WTC11 (cell line): ENCODE results near the gene PTGER2. TPM values are rescaled to one million over a fixed set of nuclear protein-coding genes. Genes with fewer than 3 reads are reported as not detected.

Source experiments
- ATAC-seq: fragments of 200-7000 bp; cut with Tn5 transposase; 2 replicates; pipeline ENCODE4 v1.10.0; 2021; ENCODE audit warnings: mild to moderate bottlenecking, moderate library complexity
- CTCF ChIA-PET: fragments of 300-600 bp; sonication (Branson Sonifier 250); formaldehyde crosslinking; loops from one replicate; lab custom pipeline; 2021; ENCODE audit warnings: antibody characterized with exemption; lab: Charles Lee
- POLR2A ChIA-PET: fragments of 350-600 bp; sonication (Branson Sonifier 250); formaldehyde crosslinking; loops from one replicate; lab custom pipeline; 2021; ENCODE audit warnings: antibody characterized with exemption; lab: Charles Lee
- DNase-seq: peaks from one replicate; pipeline ENCODE4 v3.0.0; 2021; ENCODE audit warnings: low spot score
- H3K27ac Mint-ChIP-seq: 2 replicates; pipeline ENCODE4 v1.8.0; 2021; ENCODE audit warnings: mixed read lengths
- H3K27me3 Mint-ChIP-seq: 2 replicates; pipeline ENCODE4 v1.8.0; 2021; ENCODE audit warnings: low read depth, mild to moderate bottlenecking, moderate library complexity, mixed read lengths
- H3K36me3 Mint-ChIP-seq: 2 replicates; pipeline ENCODE4 v1.8.0; 2021; ENCODE audit warnings: mixed read lengths
- H3K4me1 Mint-ChIP-seq: 2 replicates; pipeline ENCODE4 v1.8.0; 2022; ENCODE audit warnings: mixed read lengths
- H3K4me3 Mint-ChIP-seq: 2 replicates; pipeline ENCODE4 v1.8.0; 2021; ENCODE audit warnings: mild to moderate bottlenecking, moderate library complexity, mixed read lengths
- H3K9me3 Mint-ChIP-seq: 2 replicates; pipeline ENCODE4 v1.8.0; 2021; ENCODE audit warnings: mixed read lengths
- CREB1 ChIP-seq: sonication (generic); formaldehyde crosslinking; IDR thresholded peaks from 2 replicates; pipeline ENCODE4 v1.8.0; 2023; ENCODE audit warnings: mild to moderate bottlenecking, missing genetic modification reagents
- EMX1 ChIP-seq: fragments of 250-450 bp; sonication (Bioruptor Pico); IDR thresholded peaks from 2 replicates; pipeline ENCODE4 v1.8.0; 2021; ENCODE audit warnings: mild to moderate bottlenecking
- KAT7 ChIP-seq: sonication (generic); formaldehyde crosslinking; IDR thresholded peaks from 2 replicates; pipeline ENCODE4 v1.8.1; 2023; ENCODE audit warnings: missing genetic modification reagents, mild to moderate bottlenecking, borderline replicate concordance
- MXD4 ChIP-seq: fragments of 250-450 bp; sonication (Bioruptor Pico); IDR thresholded peaks from 2 replicates; pipeline ENCODE4 v1.8.0; 2021; ENCODE audit warnings: mild to moderate bottlenecking, moderate library complexity, borderline replicate concordance
- NFATC4 ChIP-seq: fragments of 250-450 bp; sonication (Bioruptor Pico); IDR thresholded peaks from 2 replicates; pipeline ENCODE4 v1.9.0; 2021; ENCODE audit warnings: mild to moderate bottlenecking
- PRRX2 ChIP-seq: fragments of 250-450 bp; sonication (Bioruptor Pico); IDR thresholded peaks from 2 replicates; pipeline ENCODE4 v1.8.0; 2021; ENCODE audit warnings: mild to moderate bottlenecking
- ZBTB21 ChIP-seq: sonication (generic); formaldehyde crosslinking; IDR thresholded peaks from 2 replicates; pipeline ENCODE4 v1.8.1; 2023; ENCODE audit warnings: mild to moderate bottlenecking, missing genetic modification reagents, borderline replicate concordance
- ZNF121 ChIP-seq: sonication (generic); formaldehyde crosslinking; IDR thresholded peaks from 2 replicates; pipeline ENCODE4 v1.8.0; 2023; ENCODE audit warnings: missing genetic modification reagents
- ZNF423 ChIP-seq: fragments of 250-450 bp; sonication (Bioruptor Pico); IDR thresholded peaks from 2 replicates; pipeline ENCODE4 v2.1.2; 2022; ENCODE audit warnings: mild to moderate bottlenecking, moderate library complexity
- total RNA-seq: library from RNA; stranded (reverse); gene quantifications from 3 replicates; pipeline ENCODE4 v1.2.3, GENCODE V29; 2021
- TF ChIP-seq, protein P1 (sequence below): sonication (generic); formaldehyde crosslinking; IDR thresholded peaks from 2 replicates; pipeline ENCODE4 v1.8.0; 2022; ENCODE audit warnings: mild to moderate bottlenecking, missing genetic modification reagents
- TF ChIP-seq, protein P2 (sequence below): sonication (generic); formaldehyde crosslinking; IDR thresholded peaks from 2 replicates; pipeline ENCODE4 v1.8.0; 2023; ENCODE audit warnings: missing genetic modification reagents, mild to moderate bottlenecking, borderline replicate concordance
- TF ChIP-seq, protein P3 (sequence below): sonication (generic); formaldehyde crosslinking; IDR thresholded peaks from 2 replicates; pipeline ENCODE4 v1.8.0; 2022; ENCODE audit warnings: mild to moderate bottlenecking, missing genetic modification reagents
- TF ChIP-seq, protein P4 (sequence below): sonication (generic); formaldehyde crosslinking; IDR thresholded peaks from 2 replicates; pipeline ENCODE4 v1.8.0; 2022; ENCODE audit warnings: missing genetic modification reagents
- TF ChIP-seq, protein P5 (sequence below): fragments of 250-450 bp; sonication (Bioruptor Pico); IDR thresholded peaks from 2 replicates; pipeline ENCODE4 v1.8.0; 2021; ENCODE audit warnings: mild to moderate bottlenecking
- TF ChIP-seq, protein P6 (sequence below): fragments of 250-450 bp; sonication (Bioruptor Pico); IDR thresholded peaks from 2 replicates; pipeline ENCODE4 v1.9.0; 2021; ENCODE audit warnings: mild to moderate bottlenecking
- TF ChIP-seq, protein P7 (sequence below): sonication (generic); formaldehyde crosslinking; IDR thresholded peaks from 2 replicates; pipeline ENCODE4 v1.8.1; 2022; ENCODE audit warnings: low read depth, missing genetic modification reagents, borderline replicate concordance
- TF ChIP-seq, protein P8 (sequence below): sonication (generic); formaldehyde crosslinking; IDR thresholded peaks from 2 replicates; pipeline ENCODE4 v1.8.1; 2023; ENCODE audit warnings: mild to moderate bottlenecking, missing genetic modification reagents, moderate library complexity

PTGER2 gene
- total RNA-seq, 1 experiment from 2014 or later = 0.92 TPM

DNA sequence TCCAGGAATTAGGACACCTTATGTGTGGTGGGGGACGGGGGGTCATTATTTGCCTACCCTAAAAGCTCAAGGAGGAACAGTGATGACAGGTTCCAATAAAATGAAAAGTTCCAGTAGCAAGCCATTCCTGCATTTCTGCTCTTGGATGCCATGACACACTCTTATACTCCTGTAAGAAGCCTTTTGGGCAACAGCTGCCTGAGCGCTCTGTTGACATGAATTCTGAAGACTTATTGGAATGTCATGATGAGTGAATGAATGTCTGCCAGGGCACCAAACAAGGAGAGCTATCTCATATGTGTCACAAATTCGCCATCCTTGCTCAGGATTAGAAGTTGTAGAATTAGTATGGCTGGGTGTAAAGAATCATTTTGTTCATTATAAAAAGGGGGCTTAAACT, 36.3 kb downstream of the PTGER2 start (continued):
- TF ChIP-seq, protein P1, sequence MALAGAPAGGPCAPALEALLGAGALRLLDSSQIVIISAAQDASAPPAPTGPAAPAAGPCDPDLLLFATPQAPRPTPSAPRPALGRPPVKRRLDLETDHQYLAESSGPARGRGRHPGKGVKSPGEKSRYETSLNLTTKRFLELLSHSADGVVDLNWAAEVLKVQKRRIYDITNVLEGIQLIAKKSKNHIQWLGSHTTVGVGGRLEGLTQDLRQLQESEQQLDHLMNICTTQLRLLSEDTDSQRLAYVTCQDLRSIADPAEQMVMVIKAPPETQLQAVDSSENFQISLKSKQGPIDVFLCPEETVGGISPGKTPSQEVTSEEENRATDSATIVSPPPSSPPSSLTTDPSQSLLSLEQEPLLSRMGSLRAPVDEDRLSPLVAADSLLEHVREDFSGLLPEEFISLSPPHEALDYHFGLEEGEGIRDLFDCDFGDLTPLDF = no peak

DNA sequence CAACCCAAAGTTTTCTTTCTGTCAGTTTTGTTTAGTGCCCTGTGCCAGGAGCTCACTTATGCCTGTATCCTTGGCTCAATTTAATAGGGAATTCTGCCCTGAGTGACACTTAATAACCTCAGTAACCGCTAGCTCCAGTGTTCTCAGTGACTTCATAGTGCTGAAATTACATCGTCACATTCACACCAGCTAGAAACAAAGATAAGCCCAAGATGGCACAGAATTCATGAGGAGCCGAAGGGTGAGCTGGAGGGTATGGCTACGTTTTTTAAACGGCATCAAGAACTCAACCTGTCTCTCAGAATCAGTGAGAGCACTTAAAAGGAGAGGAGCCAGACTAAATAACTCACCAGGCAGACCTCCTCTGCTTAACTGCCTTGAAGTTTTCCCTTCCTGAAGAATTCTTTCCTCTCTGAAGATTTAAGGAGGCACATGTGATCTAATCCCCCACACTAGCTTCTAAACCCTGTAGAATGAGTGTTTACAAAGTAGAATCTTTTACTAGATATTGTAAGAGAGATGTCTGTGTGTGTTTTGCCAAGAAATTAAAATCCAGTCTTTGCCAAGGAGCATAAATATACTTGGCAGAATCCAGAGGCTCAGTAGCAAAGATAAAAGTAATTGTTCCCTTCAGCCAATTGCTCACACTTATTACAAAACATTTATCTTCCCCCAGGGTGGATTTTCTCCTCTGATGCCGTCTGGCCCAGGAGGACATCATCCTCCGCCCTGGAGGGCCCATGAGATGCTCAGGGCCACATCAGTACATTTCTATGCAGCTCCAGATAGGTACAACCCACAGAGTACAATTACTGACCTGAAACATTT, 37.3 kb downstream of the PTGER2 start:
- no peak overlapping the region for H3K4me3 Mint-ChIP-seq
- H3K27ac Mint-ChIP-seq = no peak overlapping the region
- no peaks in the 10 kb centered on the region for H3K27me3 Mint-ChIP-seq
- DNase-seq = no peak
- CTCF ChIA-PET = interaction anchor here (0.6 kb wide), 1 partner anchor 74 kb away, joined by 3 read pairs; no protein-coding TSS in a partner anchor
- H3K4me1 Mint-ChIP-seq = 0 out of 2 replicates have a peak, but pooled peaks cover 3% of the 10 kb centered on the region
- no peaks in the 10 kb centered on the region for H3K36me3 Mint-ChIP-seq
- H3K9me3 Mint-ChIP-seq = 0 out of 2 replicates have a peak, but pooled peaks cover 5% of the 10 kb centered on the region
- POLR2A ChIA-PET = no interaction called here
- no peak for ATAC-seq
- no peak for TF ChIP-seq CREB1
- TF ChIP-seq, protein P2, sequence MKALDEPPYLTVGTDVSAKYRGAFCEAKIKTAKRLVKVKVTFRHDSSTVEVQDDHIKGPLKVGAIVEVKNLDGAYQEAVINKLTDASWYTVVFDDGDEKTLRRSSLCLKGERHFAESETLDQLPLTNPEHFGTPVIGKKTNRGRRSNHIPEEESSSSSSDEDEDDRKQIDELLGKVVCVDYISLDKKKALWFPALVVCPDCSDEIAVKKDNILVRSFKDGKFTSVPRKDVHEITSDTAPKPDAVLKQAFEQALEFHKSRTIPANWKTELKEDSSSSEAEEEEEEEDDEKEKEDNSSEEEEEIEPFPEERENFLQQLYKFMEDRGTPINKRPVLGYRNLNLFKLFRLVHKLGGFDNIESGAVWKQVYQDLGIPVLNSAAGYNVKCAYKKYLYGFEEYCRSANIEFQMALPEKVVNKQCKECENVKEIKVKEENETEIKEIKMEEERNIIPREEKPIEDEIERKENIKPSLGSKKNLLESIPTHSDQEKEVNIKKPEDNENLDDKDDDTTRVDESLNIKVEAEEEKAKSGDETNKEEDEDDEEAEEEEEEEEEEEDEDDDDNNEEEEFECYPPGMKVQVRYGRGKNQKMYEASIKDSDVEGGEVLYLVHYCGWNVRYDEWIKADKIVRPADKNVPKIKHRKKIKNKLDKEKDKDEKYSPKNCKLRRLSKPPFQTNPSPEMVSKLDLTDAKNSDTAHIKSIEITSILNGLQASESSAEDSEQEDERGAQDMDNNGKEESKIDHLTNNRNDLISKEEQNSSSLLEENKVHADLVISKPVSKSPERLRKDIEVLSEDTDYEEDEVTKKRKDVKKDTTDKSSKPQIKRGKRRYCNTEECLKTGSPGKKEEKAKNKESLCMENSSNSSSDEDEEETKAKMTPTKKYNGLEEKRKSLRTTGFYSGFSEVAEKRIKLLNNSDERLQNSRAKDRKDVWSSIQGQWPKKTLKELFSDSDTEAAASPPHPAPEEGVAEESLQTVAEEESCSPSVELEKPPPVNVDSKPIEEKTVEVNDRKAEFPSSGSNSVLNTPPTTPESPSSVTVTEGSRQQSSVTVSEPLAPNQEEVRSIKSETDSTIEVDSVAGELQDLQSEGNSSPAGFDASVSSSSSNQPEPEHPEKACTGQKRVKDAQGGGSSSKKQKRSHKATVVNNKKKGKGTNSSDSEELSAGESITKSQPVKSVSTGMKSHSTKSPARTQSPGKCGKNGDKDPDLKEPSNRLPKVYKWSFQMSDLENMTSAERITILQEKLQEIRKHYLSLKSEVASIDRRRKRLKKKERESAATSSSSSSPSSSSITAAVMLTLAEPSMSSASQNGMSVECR = no peak
- TF ChIP-seq ZNF423 (CRISPR knock-in tag) = no peak
- no peak for TF ChIP-seq KAT7 (CRISPR knock-in tag)
- TF ChIP-seq, protein P3, sequence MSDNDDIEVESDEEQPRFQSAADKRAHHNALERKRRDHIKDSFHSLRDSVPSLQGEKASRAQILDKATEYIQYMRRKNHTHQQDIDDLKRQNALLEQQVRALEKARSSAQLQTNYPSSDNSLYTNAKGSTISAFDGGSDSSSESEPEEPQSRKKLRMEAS (CRISPR knock-in tag) = no peak
- no peak for TF ChIP-seq EMX1
- no peak for TF ChIP-seq PRRX2 (CRISPR knock-in tag)
- TF ChIP-seq, protein P4, sequence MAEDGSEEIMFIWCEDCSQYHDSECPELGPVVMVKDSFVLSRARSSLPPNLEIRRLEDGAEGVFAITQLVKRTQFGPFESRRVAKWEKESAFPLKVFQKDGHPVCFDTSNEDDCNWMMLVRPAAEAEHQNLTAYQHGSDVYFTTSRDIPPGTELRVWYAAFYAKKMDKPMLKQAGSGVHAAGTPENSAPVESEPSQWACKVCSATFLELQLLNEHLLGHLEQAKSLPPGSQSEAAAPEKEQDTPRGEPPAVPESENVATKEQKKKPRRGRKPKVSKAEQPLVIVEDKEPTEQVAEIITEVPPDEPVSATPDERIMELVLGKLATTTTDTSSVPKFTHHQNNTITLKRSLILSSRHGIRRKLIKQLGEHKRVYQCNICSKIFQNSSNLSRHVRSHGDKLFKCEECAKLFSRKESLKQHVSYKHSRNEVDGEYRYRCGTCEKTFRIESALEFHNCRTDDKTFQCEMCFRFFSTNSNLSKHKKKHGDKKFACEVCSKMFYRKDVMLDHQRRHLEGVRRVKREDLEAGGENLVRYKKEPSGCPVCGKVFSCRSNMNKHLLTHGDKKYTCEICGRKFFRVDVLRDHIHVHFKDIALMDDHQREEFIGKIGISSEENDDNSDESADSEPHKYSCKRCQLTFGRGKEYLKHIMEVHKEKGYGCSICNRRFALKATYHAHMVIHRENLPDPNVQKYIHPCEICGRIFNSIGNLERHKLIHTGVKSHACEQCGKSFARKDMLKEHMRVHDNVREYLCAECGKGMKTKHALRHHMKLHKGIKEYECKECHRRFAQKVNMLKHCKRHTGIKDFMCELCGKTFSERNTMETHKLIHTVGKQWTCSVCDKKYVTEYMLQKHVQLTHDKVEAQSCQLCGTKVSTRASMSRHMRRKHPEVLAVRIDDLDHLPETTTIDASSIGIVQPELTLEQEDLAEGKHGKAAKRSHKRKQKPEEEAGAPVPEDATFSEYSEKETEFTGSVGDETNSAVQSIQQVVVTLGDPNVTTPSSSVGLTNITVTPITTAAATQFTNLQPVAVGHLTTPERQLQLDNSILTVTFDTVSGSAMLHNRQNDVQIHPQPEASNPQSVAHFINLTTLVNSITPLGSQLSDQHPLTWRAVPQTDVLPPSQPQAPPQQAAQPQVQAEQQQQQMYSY = no peak
- TF ChIP-seq ZNF121 (CRISPR knock-in tag) = no peak
- TF ChIP-seq, protein P5, sequence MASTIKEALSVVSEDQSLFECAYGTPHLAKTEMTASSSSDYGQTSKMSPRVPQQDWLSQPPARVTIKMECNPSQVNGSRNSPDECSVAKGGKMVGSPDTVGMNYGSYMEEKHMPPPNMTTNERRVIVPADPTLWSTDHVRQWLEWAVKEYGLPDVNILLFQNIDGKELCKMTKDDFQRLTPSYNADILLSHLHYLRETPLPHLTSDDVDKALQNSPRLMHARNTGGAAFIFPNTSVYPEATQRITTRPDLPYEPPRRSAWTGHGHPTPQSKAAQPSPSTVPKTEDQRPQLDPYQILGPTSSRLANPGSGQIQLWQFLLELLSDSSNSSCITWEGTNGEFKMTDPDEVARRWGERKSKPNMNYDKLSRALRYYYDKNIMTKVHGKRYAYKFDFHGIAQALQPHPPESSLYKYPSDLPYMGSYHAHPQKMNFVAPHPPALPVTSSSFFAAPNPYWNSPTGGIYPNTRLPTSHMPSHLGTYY (CRISPR knock-in tag) = no peak
- TF ChIP-seq ZBTB21 (CRISPR knock-in tag) = no peak
- TF ChIP-seq MXD4 (CRISPR knock-in tag) = no peak
- TF ChIP-seq, protein P6, sequence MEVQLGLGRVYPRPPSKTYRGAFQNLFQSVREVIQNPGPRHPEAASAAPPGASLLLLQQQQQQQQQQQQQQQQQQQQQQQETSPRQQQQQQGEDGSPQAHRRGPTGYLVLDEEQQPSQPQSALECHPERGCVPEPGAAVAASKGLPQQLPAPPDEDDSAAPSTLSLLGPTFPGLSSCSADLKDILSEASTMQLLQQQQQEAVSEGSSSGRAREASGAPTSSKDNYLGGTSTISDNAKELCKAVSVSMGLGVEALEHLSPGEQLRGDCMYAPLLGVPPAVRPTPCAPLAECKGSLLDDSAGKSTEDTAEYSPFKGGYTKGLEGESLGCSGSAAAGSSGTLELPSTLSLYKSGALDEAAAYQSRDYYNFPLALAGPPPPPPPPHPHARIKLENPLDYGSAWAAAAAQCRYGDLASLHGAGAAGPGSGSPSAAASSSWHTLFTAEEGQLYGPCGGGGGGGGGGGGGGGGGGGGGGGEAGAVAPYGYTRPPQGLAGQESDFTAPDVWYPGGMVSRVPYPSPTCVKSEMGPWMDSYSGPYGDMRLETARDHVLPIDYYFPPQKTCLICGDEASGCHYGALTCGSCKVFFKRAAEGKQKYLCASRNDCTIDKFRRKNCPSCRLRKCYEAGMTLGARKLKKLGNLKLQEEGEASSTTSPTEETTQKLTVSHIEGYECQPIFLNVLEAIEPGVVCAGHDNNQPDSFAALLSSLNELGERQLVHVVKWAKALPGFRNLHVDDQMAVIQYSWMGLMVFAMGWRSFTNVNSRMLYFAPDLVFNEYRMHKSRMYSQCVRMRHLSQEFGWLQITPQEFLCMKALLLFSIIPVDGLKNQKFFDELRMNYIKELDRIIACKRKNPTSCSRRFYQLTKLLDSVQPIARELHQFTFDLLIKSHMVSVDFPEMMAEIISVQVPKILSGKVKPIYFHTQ (CRISPR knock-in tag) = no peak
- TF ChIP-seq, protein P7, sequence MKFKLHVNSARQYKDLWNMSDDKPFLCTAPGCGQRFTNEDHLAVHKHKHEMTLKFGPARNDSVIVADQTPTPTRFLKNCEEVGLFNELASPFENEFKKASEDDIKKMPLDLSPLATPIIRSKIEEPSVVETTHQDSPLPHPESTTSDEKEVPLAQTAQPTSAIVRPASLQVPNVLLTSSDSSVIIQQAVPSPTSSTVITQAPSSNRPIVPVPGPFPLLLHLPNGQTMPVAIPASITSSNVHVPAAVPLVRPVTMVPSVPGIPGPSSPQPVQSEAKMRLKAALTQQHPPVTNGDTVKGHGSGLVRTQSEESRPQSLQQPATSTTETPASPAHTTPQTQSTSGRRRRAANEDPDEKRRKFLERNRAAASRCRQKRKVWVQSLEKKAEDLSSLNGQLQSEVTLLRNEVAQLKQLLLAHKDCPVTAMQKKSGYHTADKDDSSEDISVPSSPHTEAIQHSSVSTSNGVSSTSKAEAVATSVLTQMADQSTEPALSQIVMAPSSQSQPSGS (CRISPR knock-in tag) = no peak
- TF ChIP-seq NFATC4 (CRISPR knock-in tag) = no peak
- TF ChIP-seq, protein P8, sequence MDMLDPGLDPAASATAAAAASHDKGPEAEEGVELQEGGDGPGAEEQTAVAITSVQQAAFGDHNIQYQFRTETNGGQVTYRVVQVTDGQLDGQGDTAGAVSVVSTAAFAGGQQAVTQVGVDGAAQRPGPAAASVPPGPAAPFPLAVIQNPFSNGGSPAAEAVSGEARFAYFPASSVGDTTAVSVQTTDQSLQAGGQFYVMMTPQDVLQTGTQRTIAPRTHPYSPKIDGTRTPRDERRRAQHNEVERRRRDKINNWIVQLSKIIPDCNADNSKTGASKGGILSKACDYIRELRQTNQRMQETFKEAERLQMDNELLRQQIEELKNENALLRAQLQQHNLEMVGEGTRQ (CRISPR knock-in tag) = no peak
